Activated CD8-positive, alpha-beta T cell treated with anti-CD3 and anti-CD28 coated beads, Interleukin-2, amount 10 ng/mL, durations not matched to agents 7 days and 5 days (primary cell): ENCODE results near the gene NUBPL. TPM values are rescaled to one million over a fixed set of nuclear protein-coding genes. Genes with fewer than 3 reads are reported as not detected.
"Not testable (repeated sequence)": the region's sequence is repeated elsewhere in the genome, so short reads cannot be mapped to it uniquely, and the experiment has no call there.

Source experiments
- ATAC-seq: fragments of 150-1000 bp; cut with Tn5 transposase; one replicate; pipeline ENCODE4 v1.10.0; 2021; ENCODE audit warnings: moderate library complexity
- CTCF ChIA-PET: fragments of 350-600 bp; sonication (Branson Sonifier 250); formaldehyde crosslinking; loops from one replicate; lab custom pipeline; 2021; ENCODE audit warnings: antibody characterized with exemption; lab: Charles Lee
- POLR2A ChIA-PET: fragments of 350-600 bp; sonication (Branson Sonifier 250); formaldehyde crosslinking; loops from one replicate; lab custom pipeline; 2021; ENCODE audit warnings: antibody characterized with exemption; lab: Charles Lee
- DNase-seq: peaks from one replicate; pipeline ENCODE4 v3.0.0-alpha.2; 2020
- H3K27ac Mint-ChIP-seq: one replicate; pipeline ENCODE4 v1.8.0; 2021; ENCODE audit warnings: mild to moderate bottlenecking, mixed read lengths
- H3K27me3 Mint-ChIP-seq: one replicate; pipeline ENCODE4 v1.8.0; 2021; ENCODE audit warnings: low read depth, mixed read lengths
- H3K36me3 Mint-ChIP-seq: one replicate; pipeline ENCODE4 v1.8.0; 2021; ENCODE audit warnings: low read depth, mixed read lengths
- H3K4me1 Mint-ChIP-seq: one replicate; pipeline ENCODE4 v1.8.0; 2021; ENCODE audit warnings: low read depth, mixed read lengths
- H3K4me3 Mint-ChIP-seq: one replicate; pipeline ENCODE4 v1.8.0; 2021; ENCODE audit warnings: mild to moderate bottlenecking, mixed read lengths
- H3K9me3 Mint-ChIP-seq: one replicate; pipeline ENCODE4 v1.8.0; 2022; ENCODE audit warnings: mixed read lengths; ENCODE audit not compliant: insufficient read depth
- total RNA-seq, 2 experiments: library from RNA; stranded (reverse); gene quantifications; one replicate each; pipeline ENCODE4 v1.2.3, GENCODE V29; 2021

The NUBPL gene
- total RNA-seq, 2 experiments from 2014 or later, result 5.8 to 8.6 TPM

- H3K4me3 Mint-ChIP-seq, result no peak overlapping the region
- no peak overlapping the region for H3K27ac Mint-ChIP-seq
- H3K36me3 Mint-ChIP-seq, result no peaks in the 10 kb centered on the region
- peaks cover 3% of the 10 kb centered on the region for H3K27me3 Mint-ChIP-seq
- ChIA-PET CTCF (no interaction called here), POLR2A (no interaction called here)
- DNase-seq (no peak), ATAC-seq (no peak)
- no peaks in the 10 kb centered on the region for H3K4me1 Mint-ChIP-seq
- no peaks in the 10 kb centered on the region for H3K9me3 Mint-ChIP-seq
These were observed 315.5 kb downstream of the NUBPL start for GRCh38 chr14:31876741-31877140.

GRCh38 chr14:31877255-31877798 lies 316.1 kb downstream of the NUBPL start:
- no peak overlapping the region for H3K27ac Mint-ChIP-seq
- no peak for ATAC-seq
- no peaks in the 10 kb centered on the region for H3K9me3 Mint-ChIP-seq
- H3K4me1 Mint-ChIP-seq, result no peaks in the 10 kb centered on the region
- no peak overlapping the region for H3K4me3 Mint-ChIP-seq
- ChIA-PET CTCF (no interaction called here), POLR2A (no interaction called here)
- peaks cover 2% of the 10 kb centered on the region for H3K27me3 Mint-ChIP-seq
- DNase-seq, result no peak
- H3K36me3 Mint-ChIP-seq, result no peaks in the 10 kb centered on the region

GRCh38 chr14:31879661-31880348 lies 318.6 kb downstream of the NUBPL start:
- DNase-seq (no peak), ATAC-seq (no peak)
- Mint-ChIP-seq H3K36me3 (no peaks in the 10 kb centered on the region), H3K27ac (no peak overlapping the region), H3K4me3 (no peak overlapping the region), H3K9me3 (no peaks in the 10 kb centered on the region), H3K27me3 (peaks cover 2% of the 10 kb centered on the region), H3K4me1 (no peaks in the 10 kb centered on the region)
- ChIA-PET CTCF (no interaction called here), POLR2A (no interaction called here)

- ATAC-seq, result no peak
- CTCF ChIA-PET, result no interaction called here
These were observed 319.7 kb downstream of the NUBPL start for GRCh38 chr14:31880935-31881334.

GRCh38 chr14:31881531-31882310 lies 320.5 kb downstream of the NUBPL start:
- POLR2A ChIA-PET, result no interaction called here
- CTCF ChIA-PET, result no interaction called here
- no peak overlapping the region for H3K27ac Mint-ChIP-seq

More at GRCh38 chr14:31880935-31881334, 319.7 kb downstream of the NUBPL start:
- POLR2A ChIA-PET, result no interaction called here
- H3K9me3 Mint-ChIP-seq, result no peaks in the 10 kb centered on the region
- H3K36me3 Mint-ChIP-seq, result no peaks in the 10 kb centered on the region
- H3K4me1 Mint-ChIP-seq, result no peaks in the 10 kb centered on the region
- H3K27me3 Mint-ChIP-seq, result peaks cover 2% of the 10 kb centered on the region
- H3K4me3 Mint-ChIP-seq, result no peak overlapping the region
- H3K27ac Mint-ChIP-seq, result no peak overlapping the region
- no peak for DNase-seq

GRCh38 chr14:31884238-31884637 lies 323.0 kb downstream of the NUBPL start:
- ATAC-seq (no peak), DNase-seq (no peak)
- H3K27me3 Mint-ChIP-seq, result no peaks in the 10 kb centered on the region
- no peaks in the 10 kb centered on the region for H3K36me3 Mint-ChIP-seq
- no peaks in the 10 kb centered on the region for H3K4me1 Mint-ChIP-seq
- POLR2A ChIA-PET, result no interaction called here
- no peaks in the 10 kb centered on the region for H3K9me3 Mint-ChIP-seq
- no peak overlapping the region for H3K4me3 Mint-ChIP-seq
- no peak overlapping the region for H3K27ac Mint-ChIP-seq
- CTCF ChIA-PET, result no interaction called here

More at GRCh38 chr14:31881531-31882310, 320.5 kb downstream of the NUBPL start:
- H3K36me3 Mint-ChIP-seq, result no peaks in the 10 kb centered on the region
- DNase-seq, result no peak
- peaks cover 2% of the 10 kb centered on the region for H3K27me3 Mint-ChIP-seq
- no peak for ATAC-seq
- no peaks in the 10 kb centered on the region for H3K9me3 Mint-ChIP-seq
- no peaks in the 10 kb centered on the region for H3K4me1 Mint-ChIP-seq
- no peak overlapping the region for H3K4me3 Mint-ChIP-seq

- no peaks in the 10 kb centered on the region for H3K27me3 Mint-ChIP-seq
These were observed 323.7 kb downstream of the NUBPL start for GRCh38 chr14:31884776-31885379.

GRCh38 chr14:31886156-31886835 lies 325.1 kb downstream of the NUBPL start:
- DNase-seq (no peak), ATAC-seq (no peak)
- H3K4me1 Mint-ChIP-seq, result no peaks in the 10 kb centered on the region
- H3K4me3 Mint-ChIP-seq, result no peak overlapping the region
- CTCF ChIA-PET, result no interaction called here
- POLR2A ChIA-PET, result no interaction called here
- H3K27me3 Mint-ChIP-seq, result no peaks in the 10 kb centered on the region
- H3K27ac Mint-ChIP-seq, result no peak overlapping the region
- no peaks in the 10 kb centered on the region for H3K36me3 Mint-ChIP-seq
- H3K9me3 Mint-ChIP-seq, result no peaks in the 10 kb centered on the region

More at GRCh38 chr14:31884776-31885379, 323.7 kb downstream of the NUBPL start:
- no peak for DNase-seq
- ChIA-PET POLR2A (no interaction called here), CTCF (no interaction called here)
- no peak overlapping the region for H3K27ac Mint-ChIP-seq
- no peaks in the 10 kb centered on the region for H3K4me1 Mint-ChIP-seq
- ATAC-seq, result no peak
- H3K9me3 Mint-ChIP-seq, result no peaks in the 10 kb centered on the region
- H3K4me3 Mint-ChIP-seq, result no peak overlapping the region
- H3K36me3 Mint-ChIP-seq, result no peaks in the 10 kb centered on the region

GRCh38 chr14:31887929-31888580 lies 326.9 kb downstream of the NUBPL start:
- ChIA-PET POLR2A (no interaction called here), CTCF (no interaction called here)
- H3K36me3 Mint-ChIP-seq, result no peaks in the 10 kb centered on the region
- ATAC-seq, result no peak
- no peaks in the 10 kb centered on the region for H3K9me3 Mint-ChIP-seq
- H3K4me1 Mint-ChIP-seq, result no peaks in the 10 kb centered on the region
- no peak for DNase-seq
- no peak overlapping the region for H3K4me3 Mint-ChIP-seq
- no peak overlapping the region for H3K27ac Mint-ChIP-seq
- H3K27me3 Mint-ChIP-seq, result no peaks in the 10 kb centered on the region

- no peaks in the 10 kb centered on the region for H3K9me3 Mint-ChIP-seq
- no peak for DNase-seq
- H3K27me3 Mint-ChIP-seq, result no peaks in the 10 kb centered on the region
- no peaks in the 10 kb centered on the region for H3K4me1 Mint-ChIP-seq
- CTCF ChIA-PET, result no interaction called here
- H3K27ac Mint-ChIP-seq, result no peak overlapping the region
- no peak overlapping the region for H3K4me3 Mint-ChIP-seq
- H3K36me3 Mint-ChIP-seq, result no peaks in the 10 kb centered on the region
- ATAC-seq, result no peak
- POLR2A ChIA-PET, result no interaction called here
These were observed 328.1 kb downstream of the NUBPL start for GRCh38 chr14:31889297-31889696.

- H3K27ac Mint-ChIP-seq, H3K9me3 Mint-ChIP-seq, ATAC-seq, CTCF ChIA-PET, H3K27me3 Mint-ChIP-seq, H3K4me1 Mint-ChIP-seq, POLR2A ChIA-PET, H3K36me3 Mint-ChIP-seq, DNase-seq, H3K4me3 Mint-ChIP-seq: not testable (repeated sequence)
These were observed 329.0 kb downstream of the NUBPL start for GRCh38 chr14:31890202-31890601.
